ENCODE data around the gene LRSAM1. TPM values are rescaled to one million over a fixed set of nuclear protein-coding genes. Genes with fewer than 3 reads are reported as not detected.

Gene LRSAM1
- total and polyA plus RNA-seq, 9 of the 15 experiments (the other 6 are each of a cell fraction or from before 2014, with no cell fraction given), result 0.07 to 16.2 (median 4.7) TPM

DNA sequence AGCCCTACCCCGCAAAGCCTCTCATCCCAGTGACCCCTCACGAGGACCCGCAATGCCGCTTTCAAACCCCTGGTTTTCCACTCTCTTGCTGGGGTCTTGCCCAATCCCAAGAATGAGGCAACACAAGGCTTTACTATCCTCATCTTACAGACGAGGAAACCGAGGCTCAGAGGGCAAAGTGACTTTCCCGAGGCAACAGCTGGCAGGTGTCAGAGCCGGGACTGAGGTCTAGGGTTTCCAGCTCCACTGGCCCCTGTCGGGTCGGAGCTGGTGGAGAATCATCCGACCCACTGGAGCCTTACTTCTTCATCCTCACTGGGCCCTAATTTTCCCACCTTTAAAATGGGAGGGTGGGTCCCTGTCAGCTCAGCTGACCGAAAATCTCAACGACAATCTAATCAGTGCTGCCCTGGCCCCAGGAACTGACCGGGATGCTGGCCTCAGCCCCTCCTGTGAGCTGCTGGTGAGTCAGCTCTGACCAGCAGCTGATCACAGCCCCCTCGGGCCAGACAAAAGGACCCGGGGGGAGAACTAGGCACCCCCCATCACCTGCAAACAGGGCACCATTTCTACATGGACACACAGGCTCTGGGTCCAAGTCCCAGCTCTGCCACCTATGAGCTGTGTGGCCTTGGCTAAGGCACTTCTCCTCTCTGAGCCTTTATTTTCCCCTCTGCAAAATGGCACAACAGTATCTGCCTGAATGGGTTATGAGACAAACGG lies 88.1 kb downstream of the LRSAM1 start (continued):
- TF ChIP-seq, protein P1, sequence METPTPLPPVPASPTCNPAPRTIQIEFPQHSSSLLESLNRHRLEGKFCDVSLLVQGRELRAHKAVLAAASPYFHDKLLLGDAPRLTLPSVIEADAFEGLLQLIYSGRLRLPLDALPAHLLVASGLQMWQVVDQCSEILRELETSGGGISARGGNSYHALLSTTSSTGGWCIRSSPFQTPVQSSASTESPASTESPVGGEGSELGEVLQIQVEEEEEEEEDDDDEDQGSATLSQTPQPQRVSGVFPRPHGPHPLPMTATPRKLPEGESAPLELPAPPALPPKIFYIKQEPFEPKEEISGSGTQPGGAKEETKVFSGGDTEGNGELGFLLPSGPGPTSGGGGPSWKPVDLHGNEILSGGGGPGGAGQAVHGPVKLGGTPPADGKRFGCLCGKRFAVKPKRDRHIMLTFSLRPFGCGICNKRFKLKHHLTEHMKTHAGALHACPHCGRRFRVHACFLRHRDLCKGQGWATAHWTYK (CRISPR knock-in tag; IDR thresholded peaks at IDR 0.05), result no peak
- TF ChIP-seq TCF7 (IDR thresholded peaks at IDR 0.05; ENCODE audit: borderline replicate concordance) (no peak), RFX1 (IDR thresholded peaks at IDR 0.05) (no peak), IFI16 (CRISPR knock-in tag; IDR thresholded peaks at IDR 0.05) (no peak), POLR2A (conservative IDR thresholded peaks at IDR 0.05) (no peak), BRF1 (IDR thresholded peaks at IDR 0.05; ENCODE audit: borderline replicate concordance, extremely low read depth, insufficient read length) (no peak), POLR2B (IDR thresholded peaks at IDR 0.05; ENCODE audit: low read depth, partially characterized antibody) (no peak)
- TF ChIP-seq, protein P2, sequence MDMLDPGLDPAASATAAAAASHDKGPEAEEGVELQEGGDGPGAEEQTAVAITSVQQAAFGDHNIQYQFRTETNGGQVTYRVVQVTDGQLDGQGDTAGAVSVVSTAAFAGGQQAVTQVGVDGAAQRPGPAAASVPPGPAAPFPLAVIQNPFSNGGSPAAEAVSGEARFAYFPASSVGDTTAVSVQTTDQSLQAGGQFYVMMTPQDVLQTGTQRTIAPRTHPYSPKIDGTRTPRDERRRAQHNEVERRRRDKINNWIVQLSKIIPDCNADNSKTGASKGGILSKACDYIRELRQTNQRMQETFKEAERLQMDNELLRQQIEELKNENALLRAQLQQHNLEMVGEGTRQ (CRISPR knock-in tag; IDR thresholded peaks at IDR 0.05), result peak; percentile 53
- TF ChIP-seq, protein P3, sequence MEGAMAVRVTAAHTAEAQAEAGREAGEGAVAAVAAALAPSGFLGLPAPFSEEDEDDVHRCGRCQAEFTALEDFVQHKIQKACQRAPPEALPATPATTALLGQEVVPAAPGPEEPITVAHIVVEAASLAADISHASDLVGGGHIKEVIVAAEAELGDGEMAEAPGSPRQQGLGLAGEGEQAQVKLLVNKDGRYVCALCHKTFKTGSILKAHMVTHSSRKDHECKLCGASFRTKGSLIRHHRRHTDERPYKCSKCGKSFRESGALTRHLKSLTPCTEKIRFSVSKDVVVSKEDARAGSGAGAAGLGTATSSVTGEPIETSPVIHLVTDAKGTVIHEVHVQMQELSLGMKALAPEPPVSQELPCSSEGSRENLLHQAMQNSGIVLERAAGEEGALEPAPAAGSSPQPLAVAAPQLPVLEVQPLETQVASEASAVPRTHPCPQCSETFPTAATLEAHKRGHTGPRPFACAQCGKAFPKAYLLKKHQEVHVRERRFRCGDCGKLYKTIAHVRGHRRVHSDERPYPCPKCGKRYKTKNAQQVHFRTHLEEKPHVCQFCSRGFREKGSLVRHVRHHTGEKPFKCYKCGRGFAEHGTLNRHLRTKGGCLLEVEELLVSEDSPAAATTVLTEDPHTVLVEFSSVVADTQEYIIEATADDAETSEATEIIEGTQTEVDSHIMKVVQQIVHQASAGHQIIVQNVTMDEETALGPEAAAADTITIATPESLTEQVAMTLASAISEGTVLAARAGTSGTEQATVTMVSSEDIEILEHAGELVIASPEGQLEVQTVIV (CRISPR knock-in tag; IDR thresholded peaks at IDR 0.05; ENCODE audit: borderline replicate concordance), result no peak
- TF ChIP-seq, protein P4, sequence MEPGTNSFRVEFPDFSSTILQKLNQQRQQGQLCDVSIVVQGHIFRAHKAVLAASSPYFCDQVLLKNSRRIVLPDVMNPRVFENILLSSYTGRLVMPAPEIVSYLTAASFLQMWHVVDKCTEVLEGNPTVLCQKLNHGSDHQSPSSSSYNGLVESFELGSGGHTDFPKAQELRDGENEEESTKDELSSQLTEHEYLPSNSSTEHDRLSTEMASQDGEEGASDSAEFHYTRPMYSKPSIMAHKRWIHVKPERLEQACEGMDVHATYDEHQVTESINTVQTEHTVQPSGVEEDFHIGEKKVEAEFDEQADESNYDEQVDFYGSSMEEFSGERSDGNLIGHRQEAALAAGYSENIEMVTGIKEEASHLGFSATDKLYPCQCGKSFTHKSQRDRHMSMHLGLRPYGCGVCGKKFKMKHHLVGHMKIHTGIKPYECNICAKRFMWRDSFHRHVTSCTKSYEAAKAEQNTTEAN (CRISPR knock-in tag; IDR thresholded peaks at IDR 0.05), result no peak
- TF ChIP-seq, protein P5, sequence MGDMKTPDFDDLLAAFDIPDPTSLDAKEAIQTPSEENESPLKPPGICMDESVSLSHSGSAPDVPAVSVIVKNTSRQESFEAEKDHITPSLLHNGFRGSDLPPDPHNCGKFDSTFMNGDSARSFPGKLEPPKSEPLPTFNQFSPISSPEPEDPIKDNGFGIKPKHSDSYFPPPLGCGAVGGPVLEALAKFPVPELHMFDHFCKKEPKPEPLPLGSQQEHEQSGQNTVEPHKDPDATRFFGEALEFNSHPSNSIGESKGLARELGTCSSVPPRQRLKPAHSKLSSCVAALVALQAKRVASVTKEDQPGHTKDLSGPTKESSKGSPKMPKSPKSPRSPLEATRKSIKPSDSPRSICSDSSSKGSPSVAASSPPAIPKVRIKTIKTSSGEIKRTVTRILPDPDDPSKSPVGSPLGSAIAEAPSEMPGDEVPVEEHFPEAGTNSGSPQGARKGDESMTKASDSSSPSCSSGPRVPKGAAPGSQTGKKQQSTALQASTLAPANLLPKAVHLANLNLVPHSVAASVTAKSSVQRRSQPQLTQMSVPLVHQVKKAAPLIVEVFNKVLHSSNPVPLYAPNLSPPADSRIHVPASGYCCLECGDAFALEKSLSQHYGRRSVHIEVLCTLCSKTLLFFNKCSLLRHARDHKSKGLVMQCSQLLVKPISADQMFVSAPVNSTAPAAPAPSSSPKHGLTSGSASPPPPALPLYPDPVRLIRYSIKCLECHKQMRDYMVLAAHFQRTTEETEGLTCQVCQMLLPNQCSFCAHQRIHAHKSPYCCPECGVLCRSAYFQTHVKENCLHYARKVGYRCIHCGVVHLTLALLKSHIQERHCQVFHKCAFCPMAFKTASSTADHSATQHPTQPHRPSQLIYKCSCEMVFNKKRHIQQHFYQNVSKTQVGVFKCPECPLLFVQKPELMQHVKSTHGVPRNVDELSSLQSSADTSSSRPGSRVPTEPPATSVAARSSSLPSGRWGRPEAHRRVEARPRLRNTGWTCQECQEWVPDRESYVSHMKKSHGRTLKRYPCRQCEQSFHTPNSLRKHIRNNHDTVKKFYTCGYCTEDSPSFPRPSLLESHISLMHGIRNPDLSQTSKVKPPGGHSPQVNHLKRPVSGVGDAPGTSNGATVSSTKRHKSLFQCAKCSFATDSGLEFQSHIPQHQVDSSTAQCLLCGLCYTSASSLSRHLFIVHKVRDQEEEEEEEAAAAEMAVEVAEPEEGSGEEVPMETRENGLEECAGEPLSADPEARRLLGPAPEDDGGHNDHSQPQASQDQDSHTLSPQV (IDR thresholded peaks at IDR 0.05), result no peak; the same call in none of the 2 replicates
- TF ChIP-seq, protein P6, sequence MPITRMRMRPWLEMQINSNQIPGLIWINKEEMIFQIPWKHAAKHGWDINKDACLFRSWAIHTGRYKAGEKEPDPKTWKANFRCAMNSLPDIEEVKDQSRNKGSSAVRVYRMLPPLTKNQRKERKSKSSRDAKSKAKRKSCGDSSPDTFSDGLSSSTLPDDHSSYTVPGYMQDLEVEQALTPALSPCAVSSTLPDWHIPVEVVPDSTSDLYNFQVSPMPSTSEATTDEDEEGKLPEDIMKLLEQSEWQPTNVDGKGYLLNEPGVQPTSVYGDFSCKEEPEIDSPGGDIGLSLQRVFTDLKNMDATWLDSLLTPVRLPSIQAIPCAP (CRISPR knock-in tag; IDR thresholded peaks at IDR 0.05; ENCODE audit: borderline replicate concordance), result no peak
- TF ChIP-seq, protein P7, sequence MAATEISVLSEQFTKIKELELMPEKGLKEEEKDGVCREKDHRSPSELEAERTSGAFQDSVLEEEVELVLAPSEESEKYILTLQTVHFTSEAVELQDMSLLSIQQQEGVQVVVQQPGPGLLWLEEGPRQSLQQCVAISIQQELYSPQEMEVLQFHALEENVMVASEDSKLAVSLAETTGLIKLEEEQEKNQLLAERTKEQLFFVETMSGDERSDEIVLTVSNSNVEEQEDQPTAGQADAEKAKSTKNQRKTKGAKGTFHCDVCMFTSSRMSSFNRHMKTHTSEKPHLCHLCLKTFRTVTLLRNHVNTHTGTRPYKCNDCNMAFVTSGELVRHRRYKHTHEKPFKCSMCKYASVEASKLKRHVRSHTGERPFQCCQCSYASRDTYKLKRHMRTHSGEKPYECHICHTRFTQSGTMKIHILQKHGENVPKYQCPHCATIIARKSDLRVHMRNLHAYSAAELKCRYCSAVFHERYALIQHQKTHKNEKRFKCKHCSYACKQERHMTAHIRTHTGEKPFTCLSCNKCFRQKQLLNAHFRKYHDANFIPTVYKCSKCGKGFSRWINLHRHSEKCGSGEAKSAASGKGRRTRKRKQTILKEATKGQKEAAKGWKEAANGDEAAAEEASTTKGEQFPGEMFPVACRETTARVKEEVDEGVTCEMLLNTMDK (IDR thresholded peaks at IDR 0.05; ENCODE audit: borderline replicate concordance, insufficient read depth, low read depth, low read length, poor library complexity, severe bottlenecking), result no peak

Measured in K562 (cell line).